Activated naive CD8-positive, alpha-beta T cell treated with anti-CD3 and anti-CD28 coated beads, Interleukin-2, amount 50 U/mL, for 24 hours (primary cell): Measurements from ENCODE around the gene NCOA1.

Experiments
- ATAC-seq: fragments of 150-1000 bp; cut with Tn5 transposase; one replicate; pipeline ENCODE4 v1.10.0; 2021
- DNase-seq: peaks from one replicate; pipeline ENCODE4 v3.0.0; 2021
- H3K27ac Mint-ChIP-seq: one replicate; pipeline ENCODE4 v1.8.0; 2021; ENCODE audit warnings: mild to moderate bottlenecking, mixed read lengths
- H3K27me3 Mint-ChIP-seq: one replicate; pipeline ENCODE4 v1.8.0; 2021; ENCODE audit warnings: mixed read lengths
- H3K36me3 Mint-ChIP-seq: one replicate; pipeline ENCODE4 v1.8.0; 2021; ENCODE audit warnings: low read depth, mixed read lengths
- H3K4me1 Mint-ChIP-seq: one replicate; pipeline ENCODE4 v1.8.0; 2021; ENCODE audit warnings: mixed read lengths
- H3K4me3 Mint-ChIP-seq: one replicate; pipeline ENCODE4 v1.8.0; 2021; ENCODE audit warnings: mild to moderate bottlenecking, moderate library complexity, mixed read lengths
- H3K9me3 Mint-ChIP-seq: one replicate; pipeline ENCODE4 v1.8.0; 2021; ENCODE audit warnings: mixed read lengths

Gene NCOA1

DNA sequence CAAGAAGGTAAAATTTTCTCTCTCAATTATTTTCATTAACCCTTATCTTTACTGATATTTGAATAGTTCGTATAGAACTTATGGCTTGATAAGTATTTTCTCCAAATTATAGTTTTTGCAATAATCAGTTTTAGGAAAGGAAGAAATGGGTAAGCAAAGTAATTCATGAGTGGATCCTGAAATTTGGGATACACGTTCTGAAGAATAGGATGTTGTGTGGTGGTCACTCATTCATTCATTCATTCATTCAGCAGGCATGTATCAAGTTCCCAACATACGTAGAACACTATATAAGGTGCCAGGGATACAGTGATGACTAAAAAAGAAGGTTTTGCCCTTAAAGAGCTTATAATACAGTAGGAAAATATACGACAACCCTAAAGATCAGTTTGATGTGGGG, 206.7 kb downstream of the NCOA1 start:
- H3K9me3 Mint-ChIP-seq = no peaks in the 10 kb centered on the region
- H3K4me1 Mint-ChIP-seq = peaks cover under 1% of the 10 kb centered on the region

DNA sequence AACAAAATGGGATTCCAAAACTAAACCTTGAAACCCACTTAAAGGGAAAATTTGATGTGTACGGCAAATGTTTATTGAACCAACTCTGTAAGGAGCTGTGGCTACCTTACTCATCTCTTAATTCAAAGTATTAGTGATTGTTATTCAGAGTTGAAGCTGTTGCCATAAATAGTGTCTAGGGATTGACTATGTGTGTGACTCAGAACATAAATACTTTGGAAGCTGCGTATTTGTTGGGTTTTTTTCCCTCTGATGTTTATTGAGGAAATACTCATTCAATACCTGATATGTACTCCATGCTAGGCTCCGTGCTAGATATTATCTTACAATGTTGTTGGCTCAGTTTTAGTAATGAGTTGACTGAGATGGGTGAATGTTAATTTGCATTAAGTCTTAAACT, 211.7 kb downstream of the NCOA1 start:
- Mint-ChIP-seq H3K9me3 (no peaks in the 10 kb centered on the region), H3K36me3 (peaks cover 18% of the 10 kb centered on the region), H3K27ac (no peak overlapping the region), H3K4me3 (no peak overlapping the region), H3K4me1 (peaks cover 9% of the 10 kb centered on the region), H3K27me3 (no peaks in the 10 kb centered on the region)
- ATAC-seq (peak; percentile 78), DNase-seq (no peak)

More for the DNA sequence above, 206.7 kb downstream of the NCOA1 start:
- H3K27me3 Mint-ChIP-seq = no peaks in the 10 kb centered on the region
- H3K36me3 Mint-ChIP-seq = peaks cover 15% of the 10 kb centered on the region
- DNase-seq = no peak
- no peak overlapping the region for H3K4me3 Mint-ChIP-seq
- ATAC-seq = no peak
- no peak overlapping the region for H3K27ac Mint-ChIP-seq

DNA sequence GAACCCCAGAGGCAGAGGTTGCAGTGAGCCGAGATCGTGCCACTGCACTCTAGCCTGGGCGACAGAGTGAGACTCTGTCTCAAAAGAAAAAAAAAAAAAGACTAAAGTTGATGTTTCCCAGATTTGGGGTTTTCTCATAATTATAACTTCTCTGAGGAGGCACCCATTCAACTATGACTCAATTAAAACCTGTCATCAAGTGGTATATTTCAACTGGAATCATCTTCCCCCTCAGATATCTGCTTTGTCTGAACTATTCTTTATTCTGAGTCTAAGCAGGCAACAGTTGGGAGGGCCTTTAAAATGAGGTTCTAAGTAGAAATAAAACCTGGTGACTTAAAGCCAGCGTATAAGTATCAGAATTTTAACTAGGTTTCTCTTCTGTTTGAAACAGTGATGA, 213.6 kb downstream of the NCOA1 start:
- H3K36me3 Mint-ChIP-seq = peaks cover 13% of the 10 kb centered on the region
- no peak overlapping the region for H3K4me3 Mint-ChIP-seq
- H3K27ac Mint-ChIP-seq = no peak overlapping the region
- H3K4me1 Mint-ChIP-seq = peaks cover 9% of the 10 kb centered on the region
- no peaks in the 10 kb centered on the region for H3K27me3 Mint-ChIP-seq
- DNase-seq (no peak), ATAC-seq (no peak)
- no peaks in the 10 kb centered on the region for H3K9me3 Mint-ChIP-seq

DNA sequence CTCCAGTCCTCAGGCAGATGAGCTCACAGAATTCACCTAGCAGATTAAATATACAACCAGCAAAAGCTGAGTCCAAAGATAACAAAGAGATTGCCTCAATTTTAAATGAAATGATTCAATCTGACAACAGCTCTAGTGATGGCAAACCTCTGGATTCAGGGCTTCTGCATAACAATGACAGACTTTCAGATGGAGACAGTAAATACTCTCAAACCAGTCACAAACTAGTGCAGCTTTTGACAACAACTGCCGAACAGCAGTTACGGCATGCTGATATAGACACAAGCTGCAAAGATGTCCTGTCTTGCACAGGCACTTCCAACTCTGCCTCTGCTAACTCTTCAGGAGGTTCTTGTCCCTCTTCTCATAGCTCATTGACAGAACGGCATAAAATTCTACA, 216.1 kb downstream of the NCOA1 start:
- no peak overlapping the region for H3K4me3 Mint-ChIP-seq
- peaks cover 9% of the 10 kb centered on the region for H3K4me1 Mint-ChIP-seq
- no peaks in the 10 kb centered on the region for H3K27me3 Mint-ChIP-seq
- no peaks in the 10 kb centered on the region for H3K9me3 Mint-ChIP-seq
- DNase-seq = no peak
- no peak overlapping the region for H3K27ac Mint-ChIP-seq
- peaks cover 24% of the 10 kb centered on the region for H3K36me3 Mint-ChIP-seq
- no peak for ATAC-seq

DNA sequence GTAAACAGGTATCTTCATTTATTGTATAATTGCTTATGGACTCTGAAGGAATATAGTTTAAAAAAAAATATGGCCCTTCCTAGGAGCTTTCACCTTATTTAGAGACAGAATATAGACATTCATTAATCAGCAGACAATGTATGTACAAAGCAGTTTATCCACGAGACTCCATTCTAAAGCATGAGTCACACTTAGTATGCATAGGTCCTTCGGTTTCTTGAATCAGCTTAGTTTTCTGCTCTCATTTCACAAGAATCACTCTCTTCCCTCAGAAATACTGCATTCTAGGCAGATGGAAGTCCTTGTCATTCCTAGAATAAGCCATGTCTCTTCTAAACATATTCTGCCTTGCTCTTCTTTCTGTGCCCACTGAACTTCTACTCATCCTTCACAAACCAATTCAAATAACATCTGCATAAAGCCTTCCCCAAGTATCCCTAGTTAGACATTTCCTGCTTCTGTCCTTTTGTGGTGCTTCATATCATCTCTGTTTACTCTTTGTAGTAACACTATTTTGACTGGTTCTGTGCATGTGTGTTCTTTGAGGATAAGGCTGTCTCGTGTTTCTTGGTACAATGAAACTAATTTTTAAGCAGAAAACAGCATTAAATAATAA, 217.6 kb downstream of the NCOA1 start:
- Mint-ChIP-seq H3K9me3 (no peaks in the 10 kb centered on the region), H3K27ac (no peak overlapping the region), H3K36me3 (peaks cover 33% of the 10 kb centered on the region), H3K4me1 (peaks cover 4% of the 10 kb centered on the region), H3K27me3 (no peaks in the 10 kb centered on the region), H3K4me3 (no peak overlapping the region)
- no peak for DNase-seq
- ATAC-seq = no peak

DNA sequence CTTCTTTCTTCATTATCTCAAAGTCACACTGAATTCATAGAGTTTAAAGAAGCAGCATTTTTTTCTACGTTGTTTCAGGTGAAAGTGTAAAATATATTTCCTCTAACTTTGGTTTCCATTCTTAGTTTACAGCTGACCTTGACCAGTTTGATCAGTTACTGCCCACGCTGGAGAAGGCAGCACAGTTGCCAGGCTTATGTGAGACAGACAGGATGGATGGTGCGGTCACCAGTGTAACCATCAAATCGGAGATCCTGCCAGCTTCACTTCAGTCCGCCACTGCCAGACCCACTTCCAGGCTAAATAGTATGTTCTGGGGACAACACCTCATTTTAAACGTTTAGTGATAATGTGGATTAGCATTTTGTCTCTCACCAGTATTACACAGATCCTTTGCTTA, 219.8 kb downstream of the NCOA1 start:
- H3K27me3 Mint-ChIP-seq = no peaks in the 10 kb centered on the region
- no peaks in the 10 kb centered on the region for H3K4me1 Mint-ChIP-seq
- no peak overlapping the region for H3K27ac Mint-ChIP-seq
- DNase-seq = no peak
- no peaks in the 10 kb centered on the region for H3K9me3 Mint-ChIP-seq
- ATAC-seq = no peak
- no peak overlapping the region for H3K4me3 Mint-ChIP-seq
- peaks cover 39% of the 10 kb centered on the region for H3K36me3 Mint-ChIP-seq

DNA sequence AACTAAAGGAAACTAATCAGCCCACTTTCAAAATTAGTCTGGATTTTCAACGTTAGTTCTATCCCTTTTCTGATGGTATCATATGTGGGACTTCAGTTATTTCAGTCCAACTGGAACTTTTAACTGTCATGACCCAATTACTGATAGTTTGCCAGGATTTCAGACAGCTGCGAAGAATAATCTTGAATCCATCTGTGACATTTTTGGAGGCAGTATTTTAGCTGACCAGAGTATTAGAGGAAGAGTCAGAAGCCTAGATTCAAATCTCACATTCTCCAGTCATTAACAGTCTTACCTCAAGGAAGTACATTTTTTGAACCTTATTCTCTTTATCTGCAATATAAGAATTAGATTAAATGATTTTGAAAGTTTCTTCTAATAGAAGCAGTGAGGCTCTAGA, 220.8 kb downstream of the NCOA1 start:
- no peak for ATAC-seq
- no peaks in the 10 kb centered on the region for H3K9me3 Mint-ChIP-seq
- H3K4me1 Mint-ChIP-seq = no peaks in the 10 kb centered on the region
- H3K36me3 Mint-ChIP-seq = peaks cover 40% of the 10 kb centered on the region
- H3K4me3 Mint-ChIP-seq = no peak overlapping the region
- H3K27ac Mint-ChIP-seq = no peak overlapping the region
- no peak for DNase-seq
- no peaks in the 10 kb centered on the region for H3K27me3 Mint-ChIP-seq

DNA sequence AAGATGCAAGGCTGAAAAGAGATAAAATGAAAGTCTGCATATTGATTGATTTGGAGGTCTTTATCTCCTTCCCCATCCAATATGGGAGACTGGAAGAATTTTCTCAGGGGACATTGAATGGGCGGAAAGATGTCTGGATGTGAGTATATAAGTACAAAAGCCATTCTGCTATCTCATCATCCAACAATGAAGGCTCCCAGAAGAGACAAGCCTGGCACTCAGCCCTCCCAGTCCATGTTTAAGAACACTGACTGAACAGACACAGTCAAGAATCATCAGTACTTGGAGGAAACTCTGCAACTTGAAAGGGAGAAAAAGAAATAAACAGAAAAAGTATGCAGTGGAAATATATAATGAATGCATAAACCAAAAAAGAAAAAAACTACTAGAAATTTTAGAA, 221.2 kb downstream of the NCOA1 start:
- Mint-ChIP-seq H3K27ac (no peak overlapping the region), H3K4me1 (no peaks in the 10 kb centered on the region), H3K4me3 (no peak overlapping the region), H3K9me3 (no peaks in the 10 kb centered on the region), H3K27me3 (no peaks in the 10 kb centered on the region), H3K36me3 (peaks cover 40% of the 10 kb centered on the region)
- DNase-seq (no peak), ATAC-seq (no peak)

DNA sequence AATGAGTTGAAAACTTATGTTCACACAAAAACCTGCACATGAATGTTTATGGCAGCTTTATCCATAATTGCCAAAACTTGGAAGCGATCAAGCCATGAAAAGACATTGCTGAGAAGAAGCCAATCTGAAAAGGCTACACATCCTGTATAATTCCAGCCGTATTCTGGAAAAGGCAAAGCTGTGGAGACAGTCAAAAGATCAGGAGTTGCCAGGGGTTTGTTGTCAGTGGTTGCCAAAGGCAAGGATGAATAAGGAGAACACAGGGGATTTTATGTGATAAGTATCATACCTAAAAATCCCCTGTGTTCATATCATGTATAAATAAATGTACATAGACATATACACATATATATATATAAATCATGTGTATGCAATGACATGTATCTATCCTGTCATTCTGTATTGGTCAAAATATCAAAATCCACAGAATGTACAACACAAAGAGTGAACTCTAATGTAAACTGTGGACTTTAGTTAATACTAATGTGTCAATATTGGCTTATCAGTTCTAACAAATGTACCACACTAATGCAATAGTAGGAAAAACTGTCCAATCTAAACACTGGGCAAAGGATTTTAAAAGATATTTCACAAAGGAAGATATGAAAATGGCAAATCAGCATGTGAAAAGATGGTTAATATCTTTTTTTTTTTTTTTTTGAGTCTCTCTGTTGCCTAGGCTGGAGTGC, 226.4 kb downstream of the NCOA1 start:
- H3K9me3 Mint-ChIP-seq = no peaks in the 10 kb centered on the region
- no peak overlapping the region for H3K27ac Mint-ChIP-seq
- no peak for DNase-seq
- ATAC-seq = no peak
- no peak overlapping the region for H3K4me3 Mint-ChIP-seq
- H3K4me1 Mint-ChIP-seq = peaks cover 6% of the 10 kb centered on the region
- peaks cover 26% of the 10 kb centered on the region for H3K36me3 Mint-ChIP-seq
- H3K27me3 Mint-ChIP-seq = no peaks in the 10 kb centered on the region

DNA sequence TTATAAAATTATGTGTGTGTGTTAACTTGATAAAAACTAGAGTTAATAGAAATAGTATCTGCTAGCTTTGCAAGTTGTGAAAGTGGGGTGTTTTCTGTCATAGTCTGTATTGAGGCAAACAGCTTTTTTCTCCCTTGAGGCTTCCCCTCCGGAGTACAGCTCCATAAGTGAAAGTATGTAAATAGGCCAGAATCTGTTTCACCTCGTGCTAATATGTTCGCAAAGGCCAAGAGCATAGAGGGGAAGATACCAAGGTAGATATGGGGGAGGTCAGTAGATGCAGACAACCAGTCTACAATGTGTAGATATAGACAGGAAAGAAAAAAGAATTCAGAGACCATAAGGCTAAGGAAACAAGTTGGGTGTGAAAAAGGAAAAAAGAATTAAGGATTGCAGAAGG, 229.3 kb downstream of the NCOA1 start:
- no peak for ATAC-seq
- Mint-ChIP-seq H3K36me3 (peaks cover 11% of the 10 kb centered on the region), H3K9me3 (no peaks in the 10 kb centered on the region), H3K27ac (no peak overlapping the region), H3K27me3 (no peaks in the 10 kb centered on the region), H3K4me1 (peaks cover 7% of the 10 kb centered on the region), H3K4me3 (no peak overlapping the region)
- DNase-seq = no peak

DNA sequence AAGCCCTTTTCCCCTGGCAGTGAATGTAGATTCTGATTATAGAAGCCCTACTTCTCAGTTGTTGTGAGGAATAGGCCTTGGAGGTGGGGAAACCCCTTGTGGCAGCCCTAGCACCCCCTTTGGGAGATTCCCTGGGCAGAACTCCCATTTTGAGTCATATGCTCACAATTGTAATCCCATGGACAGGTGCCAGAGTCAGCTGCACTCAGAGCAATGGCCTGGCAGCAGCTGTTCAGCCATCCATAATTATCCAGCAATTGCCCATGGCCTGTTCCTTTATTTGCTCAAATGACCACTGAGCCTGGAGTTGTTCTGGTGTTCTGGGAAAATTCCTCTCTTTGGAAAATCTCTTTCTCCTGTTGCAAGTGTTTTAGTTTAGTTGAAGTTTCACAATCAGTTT, 230.4 kb downstream of the NCOA1 start:
- no peak overlapping the region for H3K4me3 Mint-ChIP-seq
- peaks cover 10% of the 10 kb centered on the region for H3K36me3 Mint-ChIP-seq
- peak; percentile 10 for DNase-seq
- H3K9me3 Mint-ChIP-seq = no peaks in the 10 kb centered on the region
- H3K27me3 Mint-ChIP-seq = no peaks in the 10 kb centered on the region
- peaks cover 7% of the 10 kb centered on the region for H3K4me1 Mint-ChIP-seq
- ATAC-seq = peak; percentile 46
- no peak overlapping the region for H3K27ac Mint-ChIP-seq

DNA sequence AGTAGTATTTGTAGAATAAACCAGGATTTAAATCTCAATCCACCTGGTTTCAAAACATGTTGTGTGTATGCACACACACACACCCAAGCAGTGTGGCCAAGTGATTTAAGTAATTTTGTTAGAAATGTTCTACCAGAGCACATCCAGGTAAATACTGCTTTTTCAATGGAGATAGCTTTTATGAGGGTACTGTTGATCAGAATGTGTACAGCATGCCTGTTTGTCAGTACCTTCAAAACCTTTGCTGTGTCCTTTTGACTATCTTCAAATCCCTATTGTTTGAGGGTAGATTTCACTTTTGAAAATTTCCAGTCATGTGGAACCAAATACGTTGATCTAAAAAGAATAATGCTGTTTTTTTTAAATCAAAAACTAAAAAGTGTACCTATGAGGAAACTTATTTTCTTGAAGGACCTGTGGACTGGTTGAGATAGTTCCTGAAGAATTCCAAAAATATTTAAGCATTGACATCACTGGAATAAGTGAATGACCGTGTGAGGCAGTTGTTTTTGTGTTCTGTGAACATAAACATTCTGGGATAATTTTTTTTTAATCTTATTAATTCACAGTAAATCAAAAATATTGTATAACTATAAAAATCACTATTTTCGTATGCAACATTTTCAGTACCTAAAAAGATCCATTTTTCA, 231.2 kb downstream of the NCOA1 start:
- Mint-ChIP-seq H3K4me3 (no peak overlapping the region), H3K9me3 (no peaks in the 10 kb centered on the region), H3K27me3 (no peaks in the 10 kb centered on the region), H3K27ac (no peak overlapping the region), H3K36me3 (peaks cover 4% of the 10 kb centered on the region), H3K4me1 (peaks cover 7% of the 10 kb centered on the region)
- DNase-seq = no peak
- ATAC-seq = no peak

DNA sequence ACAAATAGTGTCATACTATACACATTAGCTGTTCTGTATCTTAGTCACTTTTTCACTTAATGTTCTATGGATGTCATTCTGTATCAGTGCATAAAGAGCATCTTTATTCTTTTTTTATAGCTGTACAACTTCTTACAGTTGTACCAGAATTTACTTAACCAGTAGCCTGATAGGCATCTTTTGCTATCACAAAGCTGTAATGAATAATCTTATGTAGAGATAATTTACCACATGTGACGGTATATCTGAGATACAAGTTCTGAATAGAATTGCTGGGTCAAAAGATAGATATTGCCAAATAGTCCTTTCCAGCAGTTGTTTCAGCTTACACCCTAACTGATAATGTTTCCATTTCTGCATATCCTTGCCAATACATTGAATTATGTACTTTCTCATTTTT, 232.1 kb downstream of the NCOA1 start:
- ATAC-seq = no peak
- Mint-ChIP-seq H3K27me3 (no peaks in the 10 kb centered on the region), H3K4me3 (no peak overlapping the region), H3K36me3 (peaks cover 2% of the 10 kb centered on the region), H3K9me3 (no peaks in the 10 kb centered on the region), H3K27ac (no peak overlapping the region), H3K4me1 (peaks cover 7% of the 10 kb centered on the region)
- DNase-seq = no peak

DNA sequence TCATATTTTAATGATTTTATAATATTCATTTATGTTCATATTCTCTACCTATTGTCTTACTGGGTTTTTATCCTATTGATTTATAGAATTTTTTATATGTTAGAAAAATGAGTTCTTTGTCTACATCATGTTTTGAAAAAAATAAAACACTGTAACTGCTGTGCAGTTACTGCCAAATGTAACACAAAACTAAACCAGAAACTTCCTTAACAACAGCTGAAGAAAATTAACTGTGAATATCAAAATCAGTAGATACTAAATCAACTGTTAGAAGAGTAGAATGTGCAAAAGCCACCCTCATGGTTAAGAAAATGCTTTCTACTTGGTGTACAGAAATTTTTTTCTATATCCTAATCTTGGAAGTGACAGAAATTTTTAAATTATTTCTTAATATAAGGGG, 232.6 kb downstream of the NCOA1 start:
- no peak overlapping the region for H3K27ac Mint-ChIP-seq
- H3K9me3 Mint-ChIP-seq = no peaks in the 10 kb centered on the region
- no peak overlapping the region for H3K4me3 Mint-ChIP-seq
- no peaks in the 10 kb centered on the region for H3K27me3 Mint-ChIP-seq
- H3K36me3 Mint-ChIP-seq = peaks cover 2% of the 10 kb centered on the region
- ATAC-seq (no peak), DNase-seq (no peak)
- H3K4me1 Mint-ChIP-seq = peaks cover 7% of the 10 kb centered on the region

DNA sequence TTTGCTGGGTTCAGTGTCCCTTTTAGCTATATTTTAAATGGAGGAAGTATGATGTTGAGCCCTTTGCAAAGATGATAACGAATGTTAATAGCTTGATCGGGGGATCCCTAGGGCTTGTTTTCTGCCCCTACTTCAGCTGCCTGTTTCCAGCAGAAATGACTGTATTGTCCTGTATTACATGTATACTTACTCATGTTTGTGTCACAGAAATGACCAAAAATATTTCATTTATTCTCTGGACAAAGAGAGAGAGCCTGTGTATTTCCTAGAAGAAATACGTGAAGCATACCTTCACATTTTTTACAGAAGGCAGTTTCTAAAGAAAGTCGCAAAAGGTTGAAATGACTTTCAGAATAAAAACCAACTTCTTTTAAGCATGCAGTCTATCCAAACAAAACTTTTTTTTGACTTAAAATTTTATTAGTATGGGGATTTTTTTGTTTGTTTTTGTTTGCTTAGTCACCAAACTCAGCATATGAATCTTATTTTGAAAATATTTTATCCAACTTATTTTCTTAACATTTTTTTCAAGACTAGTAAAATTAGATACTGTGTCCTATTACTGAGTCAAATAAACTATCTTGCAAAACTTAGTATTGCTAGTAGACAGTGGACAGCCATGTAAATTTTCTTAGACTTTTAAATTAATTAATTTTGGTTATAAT, 233.2 kb downstream of the NCOA1 start:
- Mint-ChIP-seq H3K36me3 (peaks cover 3% of the 10 kb centered on the region), H3K4me3 (no peak overlapping the region)
- DNase-seq = no peak

More for the DNA sequence above, 233.2 kb downstream of the NCOA1 start:
- no peak for ATAC-seq
- Mint-ChIP-seq H3K27me3 (no peaks in the 10 kb centered on the region), H3K27ac (no peak overlapping the region), H3K9me3 (no peaks in the 10 kb centered on the region), H3K4me1 (peaks cover 7% of the 10 kb centered on the region)
